Posterior vena cava (tissue), 2 donors: ENCODE measurements around the gene ADCY3. TPM values are rescaled to one million over a fixed set of nuclear protein-coding genes. Genes with fewer than 3 reads are reported as not detected.
"Not testable (repeated sequence)": the region's sequence is repeated elsewhere in the genome, so short reads cannot be mapped to it uniquely, and the experiment has no call there.

Experiments
- DNase-seq: peaks from one replicate; pipeline ENCODE4 v3.0.0-alpha.2; 2020; ENCODE audit warnings: low spot score
- intact Hi-C, 2 donors: fragments of 100-400 bp; cut with DNase I; formaldehyde crosslinking; loops; one replicate each; pipeline versions ENCODE4 v1.14.1 to v1.14.2; 2022 to 2023
- total RNA-seq, 2 donors: library from RNA; stranded (reverse); fragmentation: NEBNext Ultra II Directional; extraction: Animal tissue kit (Norgen Biotek cat#: 25700); gene quantifications; one replicate each; pipeline ENCODE4 v1.2.1, GENCODE V29; 2021
- donor health status: DM: yes; HTN: yes; CAD: no.
- donor health status: DM: yes; HTN: yes; CAD: no.

The ADCY3 gene
- total RNA-seq, 2 donors from 2014 or later: 99.5 to 129 TPM

DNA sequence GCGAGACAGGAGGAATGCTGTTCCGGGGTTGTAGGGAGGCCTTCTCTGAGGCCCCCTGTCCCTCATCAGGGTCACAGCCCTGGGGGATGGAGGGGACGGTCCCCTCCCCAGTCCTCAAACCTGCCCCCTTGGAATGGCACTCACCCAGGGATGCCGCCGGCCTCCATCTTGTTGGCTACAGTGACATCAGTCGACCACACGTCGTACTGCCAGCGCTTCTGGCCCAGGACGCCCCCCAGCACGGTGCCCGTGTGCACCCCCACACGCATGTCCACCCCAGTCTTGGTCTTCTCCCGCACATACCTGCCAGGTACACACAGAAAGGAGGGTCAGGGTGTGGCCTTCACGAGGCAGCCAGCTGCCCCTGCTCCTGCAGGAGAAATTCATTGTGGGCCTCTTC, 80.3 kb downstream of the ADCY3 start:
- no peak for DNase-seq
- intact Hi-C loops: no loop called here

- DNase-seq: no peak
- intact Hi-C loops: no loop called here
These were observed 81.5 kb downstream of the ADCY3 start for GRCh38 chr2:24838541-24838940.

GRCh38 chr2:24837996-24838513, 82.0 kb downstream of the ADCY3 start:
- intact Hi-C loops: no loop called here
- DNase-seq: no peak

GRCh38 chr2:24836706-24837105, 83.3 kb downstream of the ADCY3 start:
- peak; percentile 73 for DNase-seq

DNA sequence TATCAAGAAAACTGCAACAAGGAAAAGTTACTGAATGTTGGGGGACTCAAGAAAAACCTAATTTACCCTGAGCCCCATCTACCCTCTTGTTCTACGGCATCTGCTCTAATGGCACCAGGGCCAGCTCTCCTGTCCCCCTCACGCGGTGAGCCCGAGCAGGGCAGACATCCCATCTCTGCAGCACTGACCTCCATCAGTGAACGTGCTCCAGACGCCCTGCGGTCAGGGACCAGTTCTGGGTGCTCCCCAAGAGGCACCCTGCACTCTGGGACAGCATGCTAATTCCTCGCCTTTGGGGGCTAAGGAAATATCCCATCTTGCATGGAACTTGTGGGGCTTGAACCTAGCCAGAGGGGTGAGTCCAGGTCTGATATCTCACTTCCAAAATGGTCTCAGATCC, 83.8 kb downstream of the ADCY3 start:
- intact Hi-C loops: no loop called here
- peak; percentile 65 for DNase-seq

More at GRCh38 chr2:24836706-24837105, 83.3 kb downstream of the ADCY3 start:
- intact Hi-C loops: no loop called here

- DNase-seq: peak; percentile 66
- intact Hi-C loops: not testable (repeated sequence)
These were observed 84.6 kb downstream of the ADCY3 start for GRCh38 chr2:24835411-24835810.

- intact Hi-C loops: no loop called here
- peak; percentile 69 for DNase-seq
These were observed 85.2 kb downstream of the ADCY3 start for GRCh38 chr2:24834733-24835395.

- DNase-seq: no peak
- intact Hi-C loops: no loop called here
These were observed 86.0 kb downstream of the ADCY3 start for GRCh38 chr2:24833821-24834732.

DNA sequence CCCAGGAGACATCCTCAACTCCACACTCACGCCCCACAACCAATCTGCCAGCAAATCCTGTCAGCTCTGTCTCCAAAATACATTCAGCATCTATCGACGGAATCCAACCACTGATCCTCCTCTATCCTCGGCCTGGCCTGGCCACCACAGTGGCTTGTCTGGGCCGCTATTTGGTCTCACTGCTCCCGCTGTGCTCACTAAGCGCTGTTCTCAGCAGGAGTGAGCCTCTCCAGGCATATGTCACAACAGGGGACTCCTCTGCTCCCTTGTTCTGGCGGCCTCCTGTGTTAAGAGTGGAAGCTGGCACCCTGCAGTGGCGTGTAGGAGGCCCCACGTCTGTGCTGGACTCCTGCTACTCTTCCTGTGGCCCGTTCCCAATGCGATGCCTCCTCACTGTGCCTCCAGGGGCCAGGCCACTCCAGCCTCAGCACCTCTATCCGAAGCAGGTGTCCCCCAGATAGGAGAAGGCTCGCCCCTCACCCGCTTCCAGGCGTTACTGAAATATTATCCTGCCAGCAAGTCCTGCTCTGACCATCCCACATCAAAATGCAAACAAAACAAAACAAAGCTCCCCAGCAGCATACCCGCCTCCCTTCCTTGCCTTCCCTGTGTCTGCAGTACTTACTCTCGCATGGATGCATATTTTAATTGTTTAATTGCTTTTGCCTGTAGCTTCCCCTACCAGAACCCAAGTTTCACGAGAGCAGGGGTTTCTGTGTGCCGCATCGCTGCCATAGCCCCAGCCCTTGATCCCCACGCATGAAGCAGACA, 86.9 kb downstream of the ADCY3 start:
- DNase-seq: peak; percentile 65
- intact Hi-C loops: no loop called here

DNA sequence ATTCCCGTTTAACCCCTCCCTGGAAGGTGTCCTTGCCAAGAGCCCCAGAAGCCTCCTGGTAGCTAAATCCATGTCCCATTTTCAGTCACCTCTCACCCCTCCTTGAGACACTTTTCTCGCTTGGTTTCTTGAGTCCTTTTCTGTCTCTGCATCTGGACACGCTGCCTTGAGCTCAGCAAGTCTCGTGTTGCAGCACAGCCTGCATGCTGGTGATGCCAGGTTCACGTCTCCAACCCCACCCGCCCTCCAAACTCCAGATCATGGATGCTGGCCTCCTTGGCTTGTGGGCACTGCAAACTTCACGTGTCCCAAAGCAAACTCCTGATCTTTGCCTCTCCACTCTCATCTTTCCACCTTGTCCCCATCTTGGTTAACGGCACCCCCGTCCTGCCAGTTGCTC, 87.5 kb downstream of the ADCY3 start:
- intact Hi-C loops: no loop called here
- DNase-seq: peak; percentile 59

GRCh38 chr2:24832073-24832461, 88.0 kb downstream of the ADCY3 start:
- DNase-seq: peak; percentile 72
- intact Hi-C loops: no loop called here

DNA sequence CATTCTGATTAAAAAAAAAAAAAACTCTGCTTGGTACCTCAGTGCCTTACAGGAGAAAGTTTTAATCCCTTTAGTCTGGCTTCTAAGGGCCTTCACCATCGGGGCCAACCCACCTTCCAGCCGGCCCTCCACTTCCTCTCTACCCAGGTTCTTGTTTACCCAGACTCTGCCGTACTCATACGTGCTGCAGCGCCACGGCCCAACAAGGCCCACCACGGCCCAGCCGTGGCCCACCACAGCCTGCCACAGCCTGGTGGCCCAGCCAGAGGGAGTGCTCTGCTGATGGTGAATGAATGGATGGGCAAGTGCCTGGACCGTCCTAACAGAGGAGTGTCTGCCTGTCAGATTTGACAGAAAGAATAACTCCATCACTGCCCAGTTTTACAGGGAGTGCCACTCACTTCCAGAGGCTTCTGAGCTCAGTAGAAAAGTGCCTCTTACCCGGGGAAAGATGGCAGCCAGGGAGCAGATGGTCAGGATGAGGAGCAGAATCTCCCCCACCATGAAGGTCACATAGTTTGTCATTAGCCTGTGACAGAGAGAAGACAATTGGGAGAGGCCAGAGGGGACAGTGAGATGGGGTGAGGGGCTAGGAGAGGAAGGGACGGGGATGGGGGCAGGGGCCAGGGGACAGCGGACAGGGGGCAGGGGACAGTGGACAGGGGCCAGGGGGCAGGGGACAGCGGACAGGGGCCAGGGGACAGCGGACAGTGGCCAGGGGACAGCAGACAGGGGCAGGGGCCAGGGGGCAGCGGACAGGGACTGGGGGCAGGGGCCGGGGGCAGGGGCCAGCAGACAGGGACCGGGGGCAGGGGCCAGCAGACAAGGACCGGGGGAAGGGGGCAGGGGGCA, 88.6 kb downstream of the ADCY3 start:
- intact Hi-C loops: no loop called here

DNA sequence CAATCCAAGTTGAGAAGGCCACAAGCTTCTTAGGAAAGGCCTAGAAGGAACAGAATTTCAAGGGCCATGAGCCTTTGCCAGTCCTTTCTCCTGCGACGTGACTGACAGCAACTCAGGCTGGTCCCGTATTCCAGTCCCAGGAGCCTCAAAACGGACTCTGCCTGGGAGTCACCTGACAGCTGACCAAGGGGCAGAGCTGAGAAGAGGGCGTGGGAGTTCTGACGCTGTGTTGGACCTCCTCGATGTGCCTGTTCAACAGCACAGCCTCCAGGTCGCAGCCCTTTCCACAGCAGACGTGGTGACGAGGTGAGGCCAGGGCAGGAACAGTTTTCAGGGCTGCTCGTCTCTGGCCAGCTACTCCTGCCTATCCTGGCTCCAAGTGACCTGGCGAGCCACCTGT, 89.3 kb downstream of the ADCY3 start:
- DNase-seq: peak; percentile 45
- intact Hi-C loops: no loop called here

More for the DNA sequence above, 88.6 kb downstream of the ADCY3 start:
- peak; percentile 70 for DNase-seq

DNA sequence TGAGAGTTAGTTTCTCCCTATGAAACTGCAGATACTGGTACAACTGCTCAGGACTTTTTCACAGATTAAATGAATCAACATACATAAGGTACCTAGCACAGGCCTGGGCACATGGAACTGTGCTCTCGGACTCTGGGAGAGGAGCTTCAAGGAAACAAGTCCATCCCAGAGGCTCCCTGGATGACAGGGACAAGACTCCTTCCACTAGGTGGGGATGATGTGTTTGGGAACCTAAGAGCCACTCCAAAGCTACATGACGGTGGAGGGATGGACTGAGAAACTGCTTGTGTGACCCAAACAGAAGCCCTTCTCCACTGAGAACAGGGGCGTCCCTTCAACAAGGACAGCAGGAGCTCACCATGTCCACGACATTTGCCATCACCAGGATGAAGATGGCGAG, 89.7 kb downstream of the ADCY3 start:
- intact Hi-C loops: no loop called here

GRCh38 chr2:24828238-24828996, 91.6 kb downstream of the ADCY3 start:
- intact Hi-C loops: loop anchor here (5.0 kb wide), 2 partner anchors 411 to 416 kb away; no protein-coding TSS in a partner anchor
- peak; percentile 80 for DNase-seq

More for the DNA sequence above, 89.7 kb downstream of the ADCY3 start:
- no peak for DNase-seq

- intact Hi-C loops: loop anchor here (5.0 kb wide), 2 partner anchors 410 to 415 kb away; no protein-coding TSS in a partner anchor
These were observed 92.5 kb downstream of the ADCY3 start for GRCh38 chr2:24827321-24828237.

DNA sequence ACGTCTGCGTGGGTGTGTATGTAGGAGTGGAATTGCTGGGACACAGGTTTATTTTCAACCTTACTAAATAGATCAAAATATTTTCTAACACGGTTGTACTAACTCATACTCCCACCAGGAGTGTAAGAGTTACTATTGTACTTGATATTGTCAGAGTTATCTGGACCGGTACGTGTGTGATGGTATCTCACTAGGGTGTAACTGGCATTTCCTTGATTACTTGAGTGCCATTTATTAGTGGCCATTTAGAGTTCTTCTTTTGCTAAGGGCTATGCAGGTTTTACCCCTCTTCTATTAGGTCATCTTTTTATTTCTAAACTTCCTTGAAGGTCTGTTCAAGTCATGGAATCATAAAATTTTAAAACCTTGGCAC, 93.3 kb downstream of the ADCY3 start:
- intact Hi-C loops: loop anchor here (5.0 kb wide), 2 partner anchors 409 to 414 kb away; no protein-coding TSS in a partner anchor
- DNase-seq: no peak

More at GRCh38 chr2:24827321-24828237, 92.5 kb downstream of the ADCY3 start:
- peak; percentile 90 for DNase-seq
